GM12878 (cell line): Measurements from ENCODE around the gene CCDC6. TPM values are rescaled to one million over a fixed set of nuclear protein-coding genes. Genes with fewer than 3 reads are reported as not detected.

ENCODE experiments used
- ATAC-seq: fragments of 200-7000 bp; cut with Tn5 transposase; 3 replicates; pipeline ENCODE4 v1.9.1; 2020; ENCODE audit warnings: mild to moderate bottlenecking, moderate library complexity
- BruUV-seq: library from RNA; stranded (reverse); fragments of 400-500 nt; replicated peaks from 2 replicates; lab custom pipeline; 2021; lab: Mats Ljungman, UMichigan
- CTCF ChIA-PET: fragments of 300-600 bp; sonication (Branson Sonifier 250); formaldehyde crosslinking; extraction: SDS; loops from one replicate; lab custom pipeline; 2021; ENCODE audit warnings: inconsistent platforms; lab: Yijun Ruan, JAX
- POLR2A ChIA-PET: fragments of 350-600 bp; formaldehyde crosslinking; extraction: SDS; loops from one replicate; lab custom pipeline; 2021; ENCODE audit warnings: inconsistent platforms; lab: Charles Lee
- RAD21 ChIA-PET: fragments of 300-600 bp; sonication (Branson Sonifier 250); formaldehyde crosslinking; loops from one replicate; lab custom pipeline; 2023; ENCODE audit warnings: antibody characterized with exemption; ENCODE audit not compliant: unreplicated experiment; lab: Charles Lee
- SMC1A ChIA-PET: fragments of 300-600 bp; sonication (Branson Sonifier 250); formaldehyde crosslinking; loops from one replicate; lab custom pipeline; 2023; ENCODE audit not compliant: unreplicated experiment, uncharacterized antibody; lab: Charles Lee
- DNase-seq: peaks from one replicate; pipeline ENCODE4 v3.0.0-alpha.2; 2011; ENCODE audit warnings: low read depth, low spot score
- FAIRE-seq: peaks from 3 replicates; lab custom pipeline; 2011; peaks lifted over from hg19 to GRCh38; lab: Jason Lieb, UNC
- H2AFZ ChIP-seq: 2 replicates; pipeline ENCODE4 v1.6.0; 2011; ENCODE audit warnings: low read depth, low read length, control low read depth; ENCODE audit not compliant: control insufficient read depth
- H3K27ac ChIP-seq: 2 replicates; pipeline ENCODE4 v1.5.1; 2011; ENCODE audit warnings: control low read depth; ENCODE audit not compliant: control insufficient read depth, insufficient read depth
- H3K27me3 ChIP-seq, 2 experiments: replicated peaks in 1 of 2; 2 replicates each; pipeline versions ENCODE4 v1.6.0 to v1.6.1; 2011; ENCODE audit warnings: low read length in 1 of 2; ENCODE audit not compliant: control insufficient read depth in 2 of 2, insufficient read depth in 2 of 2
- H3K36me3 ChIP-seq, 2 experiments: 2 replicates each; pipeline ENCODE4 v1.5.1; 2011; ENCODE audit warnings: low read length in 1 of 2; ENCODE audit not compliant: control insufficient read depth in 2 of 2, insufficient read depth in 2 of 2
- H3K4me1 ChIP-seq: 2 replicates; pipeline ENCODE4 v1.6.1; 2011; ENCODE audit warnings: mild to moderate bottlenecking, low read length, moderate library complexity, mixed read lengths; ENCODE audit not compliant: control insufficient read depth, insufficient read depth
- H3K4me2 ChIP-seq: 2 replicates; pipeline ENCODE4 v1.6.0; 2011; ENCODE audit warnings: control low read depth; ENCODE audit not compliant: control insufficient read depth, insufficient read depth
- H3K4me3 ChIP-seq: fragments of 200-600 bp; sonication (generic); 2 replicates; pipeline ENCODE4 v1.5.1; 2016
- H3K79me2 ChIP-seq: 2 replicates; pipeline ENCODE4 v1.6.0; 2011; ENCODE audit warnings: low read length; ENCODE audit not compliant: control insufficient read depth, insufficient read depth
- H3K9ac ChIP-seq: 2 replicates; pipeline ENCODE4 v1.8.0; 2011; ENCODE audit warnings: low read length, control low read depth, mixed read lengths; ENCODE audit not compliant: control insufficient read depth, insufficient read depth
- H3K9me3 ChIP-seq: replicated peaks from 3 replicates; pipeline ENCODE4 v1.5.1; 2011; ENCODE audit warnings: mild to moderate bottlenecking, low read length; ENCODE audit not compliant: control insufficient read depth, insufficient read depth
- H4K20me1 ChIP-seq: 2 replicates; pipeline ENCODE4 v1.6.0; 2011; ENCODE audit not compliant: control insufficient read depth, insufficient read depth
- BACH1 ChIP-seq: fragments of 450-650 bp; IDR thresholded peaks from 2 replicates; pipeline ENCODE4 v1.6.1; 2017; ENCODE audit warnings: mild to moderate bottlenecking, borderline replicate concordance
- BCL3 ChIP-seq: IDR thresholded peaks from 2 replicates; pipeline ENCODE4 v1.6.1; 2011; ENCODE audit warnings: borderline replicate concordance, low read depth, mild to moderate bottlenecking, moderate library complexity, low read length; ENCODE audit not compliant: insufficient read depth, poor library complexity, severe bottlenecking
- BMI1 ChIP-seq: fragments of 450-650 bp; IDR thresholded peaks from 2 replicates; pipeline ENCODE4 v1.6.1; 2016; ENCODE audit warnings: mild to moderate bottlenecking, moderate library complexity, borderline replicate concordance
- MAX ChIP-seq: IDR thresholded peaks from 2 replicates; pipeline ENCODE4 v1.6.1; 2012; ENCODE audit warnings: low read depth, low read length, improper control_type of control experiment
- MXI1 ChIP-seq: fragments of 150-350 bp; IDR thresholded peaks from 2 replicates; pipeline ENCODE4 v1.6.1; 2011; ENCODE audit warnings: low read depth, mild to moderate bottlenecking, inconsistent platforms, low read length, improper control_type of control experiment
- MYB ChIP-seq: fragments of 150-350 bp; IDR thresholded peaks from 2 replicates; pipeline ENCODE4 v1.6.1; 2014; ENCODE audit warnings: mild to moderate bottlenecking, low read depth, low read length, borderline replicate concordance
- NRF1 ChIP-seq: conservative IDR thresholded peaks from 2 replicates; pipeline ENCODE4 v1.6.1; 2011; ENCODE audit warnings: mild to moderate bottlenecking, low read depth, low read length, improper control_type of control experiment
- PML ChIP-seq: IDR thresholded peaks from 2 replicates; pipeline ENCODE4 v1.6.1; 2012; ENCODE audit warnings: low read length, inconsistent platforms
- POU2F2 ChIP-seq: IDR thresholded peaks from 3 replicates; pipeline ENCODE4 v1.6.1; 2011; ENCODE audit warnings: low read depth, mild to moderate bottlenecking, low read length, borderline replicate concordance
- RAD21 ChIP-seq: IDR thresholded peaks from 2 replicates; pipeline ENCODE4 v1.6.1; 2011; ENCODE audit warnings: mild to moderate bottlenecking, low read depth, low read length, moderate library complexity; ENCODE audit not compliant: insufficient read depth
- RUNX3 ChIP-seq: IDR thresholded peaks from 2 replicates; pipeline ENCODE4 v1.6.1; 2012; ENCODE audit warnings: low read length, inconsistent platforms
- SMAD1 ChIP-seq: fragments of 450-650 bp; IDR thresholded peaks from 2 replicates; pipeline ENCODE4 v1.6.1; 2018; ENCODE audit warnings: mild to moderate bottlenecking, low read depth; ENCODE audit not compliant: partially characterized antibody
- SUZ12 ChIP-seq: fragments of 200-600 bp; sonication (generic); IDR thresholded peaks from one replicate; pipeline ENCODE4 v1.6.1; 2018; ENCODE audit warnings: antibody characterized with exemption, mild to moderate bottlenecking; ENCODE audit not compliant: unreplicated experiment
- ZBTB4 ChIP-seq: fragments of 450-650 bp; formaldehyde crosslinking; IDR thresholded peaks from 2 replicates; pipeline ENCODE4 v1.4.0; 2022; ENCODE audit warnings: mild to moderate bottlenecking, moderate library complexity
- ZBTB40 ChIP-seq: fragments of 450-650 bp; IDR thresholded peaks from 2 replicates; pipeline ENCODE4 v1.6.1; 2016; ENCODE audit warnings: mild to moderate bottlenecking, moderate library complexity, borderline replicate concordance
- ZSCAN29 ChIP-seq: fragments of 450-650 bp; IDR thresholded peaks from 2 replicates; pipeline ENCODE4 v1.6.1; 2017; ENCODE audit warnings: mild to moderate bottlenecking, moderate library complexity
- ZZZ3 ChIP-seq: IDR thresholded peaks from 2 replicates; pipeline ENCODE4 v1.6.1; 2011; ENCODE audit warnings: low read depth; ENCODE audit not compliant: control insufficient read depth, insufficient read length
- WGBS: methylation state at CpG from one replicate; pipeline ENCODE4 v1.1.6; 2016; ENCODE audit warnings: low lambda C conversion rate; ENCODE audit not compliant: insufficient replicate concordance, insufficient coverage; ENCODE audit errors: missing lambda C conversion rate; 5-methylcytosine and 5-hydroxymethylcytosine counted together
- in situ Hi-C: fragments of 300-500 bp; cut with MboI; formaldehyde crosslinking; loops from 9 replicates; pipeline ENCODE4 v1.14.3; 2018; ENCODE audit warnings: mixed read lengths
- intact Hi-C: fragments of 100-400 bp; cut with micrococcal nuclease; formaldehyde crosslinking; loops from one replicate; pipeline ENCODE4 v1.14.2; 2022; ENCODE audit not compliant: unreplicated experiment
- polyA plus RNA-seq, 11 experiments: library from polyadenylated mRNA; depleted of rRNA in 4 of 11; unstranded in 6 of 11; stranded (reverse) in 5 of 11; fragments of >200 nt; fragmentation: Nextera tagmentation in 4 of 11; fragmentation: Illumina TruSeq in 1 of 11; extraction: Ambion mirVana in 4 of 11; extraction: Trizol in 1 of 11; gene quantifications; 1 replicate in 1 of 11; 2 replicates in 10 of 11; pipeline versions ENCODE4 v1.2.1 to v1.2.3, GENCODE V29; 2011 to 2016; ENCODE audit warnings: inconsistent platforms in 2 of 11, missing spikeins in 2 of 11, low read depth in 1 of 11
- total RNA-seq, 4 experiments: library from RNA; depleted of rRNA in 3 of 4; stranded (reverse); fragments of >200 nt in 3 of 4; fragmentation: Illumina TruSeq in 1 of 4; extraction: Trizol in 1 of 4; gene quantifications; 2 replicates each; pipeline versions ENCODE4 v1.2.1 to v1.2.3, GENCODE V29; 2013 to 2021

CCDC6 gene
- total and polyA plus RNA-seq, 10 of the 15 experiments (the other 5 are each of a cell fraction or from before 2014, with no cell fraction given): 11.8 to 46.2 (median 26.7) TPM

GRCh38 chr10:59937720-59938119 lies 31.4 kb upstream of the CCDC6 start:
- ChIA-PET CTCF (no interaction called here), RAD21 (no interaction called here), POLR2A (no interaction called here), SMC1A (interaction anchor here (1.2 kb wide), 1 partner anchor 72 kb away, joined by 3 read pairs; no protein-coding TSS in a partner anchor)
- no peaks in the 10 kb centered on the region for H3K79me2 ChIP-seq
- FAIRE-seq (no peak), ATAC-seq (no peak), DNase-seq (no peak)
- WGBS: 47% methylated on average over 1 of the region's 1 CpG
- no peak overlapping the region for H3K4me2 ChIP-seq
- H3K4me1 ChIP-seq: no peaks in the 10 kb centered on the region
- H2AFZ ChIP-seq: no peak overlapping the region
- in situ Hi-C loops: no loop called here
- no peaks in the 10 kb centered on the region for H4K20me1 ChIP-seq
- H3K27me3 ChIP-seq: no peaks in the 10 kb centered on the region
- no peaks in the 10 kb centered on the region for H3K9me3 ChIP-seq
- no peak overlapping the region for H3K4me3 ChIP-seq
- BruUV-seq: no TSS peak
- no peak overlapping the region for H3K9ac ChIP-seq
- H3K36me3 ChIP-seq: no peaks in the 10 kb centered on the region
- intact Hi-C loops: no loop called here
- no peak overlapping the region for H3K27ac ChIP-seq
- TF ChIP-seq RUNX3 (no peak), PML (no peak), RAD21 (no peak), POU2F2 (no peak), MXI1 (no peak), ZBTB40 (no peak), BCL3 (no peak), SUZ12 (no peak), ZSCAN29 (no peak), BACH1 (no peak), ZZZ3 (no peak), NRF1 (no peak), MYB (no peak), SMAD1 (no peak), ZBTB4 (CRISPR knock-in tag) (no peak), MAX (no peak), BMI1 (no peak)
